ENCODE results near the gene BCKDHA.

Gene BCKDHA

GRCh38 chr19:41399091-41399490, 1.5 kb downstream of the BCKDHA start:
- Histone ChIP-seq H3K27ac (replicated peaks; ENCODE audit: low read length) (no peak overlapping the region), H3K4me1 (ENCODE audit: control insufficient read depth in 2 of 2, insufficient read depth in 1 of 2, low read depth in 1 of 2, low read length in 2 of 2) (peaks cover 3 to 5% of the 10 kb centered on the region in 2 donors), H3K18ac (ENCODE audit: low read length) (no peak overlapping the region), H2AFZ (ENCODE audit: low read length) (no peak overlapping the region), H3K79me1 (ENCODE audit: low read depth, low read length) (no peaks in the 10 kb centered on the region), H3K4ac (ENCODE audit: low read length) (no peak overlapping the region), H3K14ac (ENCODE audit: low read length) (no peak overlapping the region), H3K4me2 (ENCODE audit: insufficient read depth, low read length, poor library complexity, severe bottlenecking) (no peak overlapping the region), H3K9ac (ENCODE audit: low read depth, low read length, poor library complexity) (no peak overlapping the region), H2BK5ac (ENCODE audit: low read length) (no peak overlapping the region), H2AK5ac (ENCODE audit: low read depth, low read length) (no peak overlapping the region), H3K23ac (ENCODE audit: low read depth, low read length, poor library complexity) (no peak overlapping the region), H2BK12ac (ENCODE audit: low read length) (no peak overlapping the region), H3K36me3 (replicated peaks in 1 of 2; ENCODE audit: control insufficient read depth in 2 of 2, insufficient read depth in 2 of 2, low read length in 2 of 2) (no peaks in the 10 kb centered on the region), H4K8ac (ENCODE audit: low read depth, low read length) (no peak overlapping the region), H4K91ac (ENCODE audit: low read depth, low read length, poor library complexity) (no peak overlapping the region), H2BK15ac (ENCODE audit: low read length) (no peak overlapping the region), H3K9me3 (replicated peaks in 1 of 2; ENCODE audit: control insufficient read depth in 2 of 2, insufficient read depth in 1 of 2, low read depth in 1 of 2, low read length in 2 of 2) (no peaks in the 10 kb centered on the region), H3K27me3 (ENCODE audit: control insufficient read depth in 3 of 3, insufficient read depth in 3 of 3, low read depth in 1 of 3, low read length in 3 of 3) (no peaks in the 10 kb centered on the region), H3K4me3 (ENCODE audit: low read length in 2 of 2) (peak overlapping the region in 1 of 2 donors; percentile 76), H2BK120ac (ENCODE audit: low read depth, low read length) (no peak overlapping the region)
- WGBS, 2 donors (ENCODE audit: extremely low coverage in 2 of 2, insufficient read length in 2 of 2, insufficient replicate concordance in 1 of 2), result no CpG with 5 or more reads among the region's 3 CpGs
- no peak for DNase-seq (ENCODE audit: low spot score)

- DNase-seq (ENCODE audit: low spot score), result no peak
- no peak overlapping the region for H3K27ac ChIP-seq (replicated peaks; ENCODE audit: low read length)
- no CpG with 5 or more reads among the region's 2 CpGs for WGBS, 2 donors (ENCODE audit: extremely low coverage in 2 of 2, insufficient read length in 2 of 2, insufficient replicate concordance in 1 of 2)
Measured at GRCh38 chr19:41399525-41399924, 1.9 kb downstream of the BCKDHA start.

DNA sequence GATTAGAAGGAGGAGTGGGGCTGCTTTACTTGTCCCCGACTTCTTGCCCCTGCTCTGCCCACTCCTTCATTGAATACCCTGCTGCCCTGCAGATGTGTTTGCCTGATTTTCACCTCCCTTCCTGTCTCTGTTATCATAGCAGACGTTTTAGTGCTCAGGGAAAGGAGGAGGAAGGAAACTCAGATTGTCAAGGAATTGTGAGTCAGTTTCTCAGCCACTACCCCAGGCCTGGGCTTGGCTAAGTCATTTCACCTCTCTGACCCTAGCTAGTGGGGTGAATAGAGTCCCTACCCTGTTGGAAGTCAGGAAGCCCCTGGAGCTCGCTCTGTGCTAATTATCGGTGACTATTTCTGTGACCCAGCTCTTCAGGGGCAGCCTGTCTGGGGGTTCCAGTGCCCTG, 3.9 kb downstream of the BCKDHA start:
- H3K79me1 ChIP-seq (ENCODE audit: low read depth, low read length), result no peaks in the 10 kb centered on the region
- H3K18ac ChIP-seq (ENCODE audit: low read length), result no peak overlapping the region
- H2BK120ac ChIP-seq (ENCODE audit: low read depth, low read length), result no peak overlapping the region
- no peaks in the 10 kb centered on the region for H3K36me3 ChIP-seq (replicated peaks in 1 of 2; ENCODE audit: control insufficient read depth in 2 of 2, insufficient read depth in 2 of 2, low read length in 2 of 2)
- H2AK5ac ChIP-seq (ENCODE audit: low read depth, low read length), result no peak overlapping the region
- no peak overlapping the region for H2BK15ac ChIP-seq (ENCODE audit: low read length)
- H4K8ac ChIP-seq (ENCODE audit: low read depth, low read length), result no peak overlapping the region
- no peak overlapping the region for H3K4ac ChIP-seq (ENCODE audit: low read length)
- H3K27ac ChIP-seq (replicated peaks; ENCODE audit: low read length), result no peak overlapping the region
- no CpG with 5 or more reads among the region's 4 CpGs for WGBS, 2 donors (ENCODE audit: extremely low coverage in 2 of 2, insufficient read length in 2 of 2, insufficient replicate concordance in 1 of 2)
- no peaks in the 10 kb centered on the region for H3K9me3 ChIP-seq (replicated peaks in 1 of 2; ENCODE audit: control insufficient read depth in 2 of 2, insufficient read depth in 1 of 2, low read depth in 1 of 2, low read length in 2 of 2)
- H3K23ac ChIP-seq (ENCODE audit: low read depth, low read length, poor library complexity), result no peak overlapping the region
- no peak overlapping the region for H2BK12ac ChIP-seq (ENCODE audit: low read length)
- no peak overlapping the region for H3K14ac ChIP-seq (ENCODE audit: low read length)
- H3K4me1 ChIP-seq (ENCODE audit: control insufficient read depth in 2 of 2, insufficient read depth in 1 of 2, low read depth in 1 of 2, low read length in 2 of 2), result peaks cover 3 to 5% of the 10 kb centered on the region in 2 donors
- H3K4me3 ChIP-seq (ENCODE audit: low read length in 2 of 2), result no peak overlapping the region
- H2BK5ac ChIP-seq (ENCODE audit: low read length), result no peak overlapping the region
- no peak overlapping the region for H2AFZ ChIP-seq (ENCODE audit: low read length)
- no peak overlapping the region for H3K4me2 ChIP-seq (ENCODE audit: insufficient read depth, low read length, poor library complexity, severe bottlenecking)
- no peak overlapping the region for H3K9ac ChIP-seq (ENCODE audit: low read depth, low read length, poor library complexity)
- H3K27me3 ChIP-seq (ENCODE audit: control insufficient read depth in 3 of 3, insufficient read depth in 3 of 3, low read depth in 1 of 3, low read length in 3 of 3), result no peaks in the 10 kb centered on the region
- H4K91ac ChIP-seq (ENCODE audit: low read depth, low read length, poor library complexity), result no peak overlapping the region
- no peak for DNase-seq (ENCODE audit: low spot score)

More at GRCh38 chr19:41399525-41399924, 1.9 kb downstream of the BCKDHA start:
- Histone ChIP-seq H3K23ac (ENCODE audit: low read depth, low read length, poor library complexity) (no peak overlapping the region), H3K9me3 (replicated peaks in 1 of 2; ENCODE audit: control insufficient read depth in 2 of 2, insufficient read depth in 1 of 2, low read depth in 1 of 2, low read length in 2 of 2) (no peaks in the 10 kb centered on the region), H2BK12ac (ENCODE audit: low read length) (no peak overlapping the region), H2BK120ac (ENCODE audit: low read depth, low read length) (no peak overlapping the region), H4K91ac (ENCODE audit: low read depth, low read length, poor library complexity) (no peak overlapping the region), H3K4ac (ENCODE audit: low read length) (no peak overlapping the region), H2AFZ (ENCODE audit: low read length) (no peak overlapping the region), H3K4me3 (ENCODE audit: low read length in 2 of 2) (no peak overlapping the region), H3K9ac (ENCODE audit: low read depth, low read length, poor library complexity) (no peak overlapping the region), H3K36me3 (replicated peaks in 1 of 2; ENCODE audit: control insufficient read depth in 2 of 2, insufficient read depth in 2 of 2, low read length in 2 of 2) (no peaks in the 10 kb centered on the region), H2BK15ac (ENCODE audit: low read length) (no peak overlapping the region), H4K8ac (ENCODE audit: low read depth, low read length) (no peak overlapping the region), H3K79me1 (ENCODE audit: low read depth, low read length) (no peaks in the 10 kb centered on the region), H3K4me1 (ENCODE audit: control insufficient read depth in 2 of 2, insufficient read depth in 1 of 2, low read depth in 1 of 2, low read length in 2 of 2) (peaks cover 3 to 5% of the 10 kb centered on the region in 2 donors), H3K18ac (ENCODE audit: low read length) (no peak overlapping the region), H3K14ac (ENCODE audit: low read length) (no peak overlapping the region), H2BK5ac (ENCODE audit: low read length) (no peak overlapping the region), H3K27me3 (ENCODE audit: control insufficient read depth in 3 of 3, insufficient read depth in 3 of 3, low read depth in 1 of 3, low read length in 3 of 3) (no peaks in the 10 kb centered on the region), H2AK5ac (ENCODE audit: low read depth, low read length) (no peak overlapping the region), H3K4me2 (ENCODE audit: insufficient read depth, low read length, poor library complexity, severe bottlenecking) (no peak overlapping the region)

GRCh38 chr19:41402010-41402409, 4.4 kb downstream of the BCKDHA start:
- no peak for DNase-seq (ENCODE audit: low spot score)
- H3K9me3 ChIP-seq (replicated peaks in 1 of 2; ENCODE audit: control insufficient read depth in 2 of 2, insufficient read depth in 1 of 2, low read depth in 1 of 2, low read length in 2 of 2), result no peaks in the 10 kb centered on the region
- H3K9ac ChIP-seq (ENCODE audit: low read depth, low read length, poor library complexity), result no peak overlapping the region
- no peaks in the 10 kb centered on the region for H3K27me3 ChIP-seq (ENCODE audit: control insufficient read depth in 3 of 3, insufficient read depth in 3 of 3, low read depth in 1 of 3, low read length in 3 of 3)
- no peak overlapping the region for H2BK5ac ChIP-seq (ENCODE audit: low read length)
- H3K79me1 ChIP-seq (ENCODE audit: low read depth, low read length), result no peaks in the 10 kb centered on the region
- no peak overlapping the region for H4K8ac ChIP-seq (ENCODE audit: low read depth, low read length)
- no peak overlapping the region for H3K18ac ChIP-seq (ENCODE audit: low read length)
- H3K27ac ChIP-seq (replicated peaks; ENCODE audit: low read length), result no peak overlapping the region
- H3K4me2 ChIP-seq (ENCODE audit: insufficient read depth, low read length, poor library complexity, severe bottlenecking), result no peak overlapping the region
- no peak overlapping the region for H2BK120ac ChIP-seq (ENCODE audit: low read depth, low read length)
- no peak overlapping the region for H4K91ac ChIP-seq (ENCODE audit: low read depth, low read length, poor library complexity)
- H3K23ac ChIP-seq (ENCODE audit: low read depth, low read length, poor library complexity), result no peak overlapping the region
- H3K4me1 ChIP-seq (ENCODE audit: control insufficient read depth in 2 of 2, insufficient read depth in 1 of 2, low read depth in 1 of 2, low read length in 2 of 2), result peaks cover 5% of the 10 kb centered on the region in 2 donors
- H3K4me3 ChIP-seq (ENCODE audit: low read length in 2 of 2), result no peak overlapping the region
- no peak overlapping the region for H2BK12ac ChIP-seq (ENCODE audit: low read length)
- no peak overlapping the region for H3K4ac ChIP-seq (ENCODE audit: low read length)
- no CpG with 5 or more reads among the region's 3 CpGs for WGBS, 2 donors (ENCODE audit: extremely low coverage in 2 of 2, insufficient read length in 2 of 2, insufficient replicate concordance in 1 of 2)
- no peak overlapping the region for H2AFZ ChIP-seq (ENCODE audit: low read length)
- H2AK5ac ChIP-seq (ENCODE audit: low read depth, low read length), result no peak overlapping the region
- no peak overlapping the region for H3K14ac ChIP-seq (ENCODE audit: low read length)
- H3K36me3 ChIP-seq (replicated peaks in 1 of 2; ENCODE audit: control insufficient read depth in 2 of 2, insufficient read depth in 2 of 2, low read length in 2 of 2), result no peaks in the 10 kb centered on the region
- H2BK15ac ChIP-seq (ENCODE audit: low read length), result no peak overlapping the region
